Type B pancreatic cell (in vitro differentiated cells): ENCODE measurements around the gene SAE1. TPM values are rescaled to one million over a fixed set of nuclear protein-coding genes. Genes with fewer than 3 reads are reported as not detected.

Experiments
- DNase-seq: peaks from one replicate; pipeline ENCODE4 v3.0.0; 2021; ENCODE audit warnings: mixed read lengths; ENCODE audit not compliant: unreplicated experiment; ENCODE audit errors: extremely low spot score
- H3K27ac Mint-ChIP-seq: 2 replicates; pipeline ENCODE4 v1.8.0; 2021; ENCODE audit warnings: mild to moderate bottlenecking, mixed read lengths
- H3K27me3 Mint-ChIP-seq: 2 replicates; pipeline ENCODE4 v1.8.0; 2021; ENCODE audit warnings: mixed read lengths
- H3K36me3 Mint-ChIP-seq: 2 replicates; pipeline ENCODE4 v1.8.0; 2021; ENCODE audit warnings: mixed read lengths
- H3K4me1 Mint-ChIP-seq: one replicate; pipeline ENCODE4 v1.8.0; 2021; ENCODE audit warnings: mixed read lengths; ENCODE audit not compliant: unreplicated experiment
- H3K4me3 Mint-ChIP-seq: 2 replicates; pipeline ENCODE4 v1.8.0; 2021; ENCODE audit warnings: mild to moderate bottlenecking, mixed read lengths
- H3K9me3 Mint-ChIP-seq: 2 replicates; pipeline ENCODE4 v1.8.0; 2021; ENCODE audit warnings: mixed read lengths
- CTCF ChIP-seq: fragments of 200-600 bp; sonication (generic); conservative IDR thresholded peaks from 2 replicates; pipeline ENCODE4 v1.5.0; 2021; ENCODE audit warnings: antibody characterized with exemption, mild to moderate bottlenecking
- total RNA-seq: library from RNA; stranded (reverse); gene quantifications from 2 replicates; pipeline ENCODE4 v1.2.1, GENCODE V29; 2021; ENCODE audit warnings: low replicate concordance

SAE1 gene
- total RNA-seq, 1 donor from 2014 or later: 155 TPM

GRCh38 chr19:47113850-47114651 is 16.6 kb upstream of the SAE1 start:
- peaks cover 18% of the 10 kb centered on the region for H3K36me3 Mint-ChIP-seq
- no peaks in the 10 kb centered on the region for H3K9me3 Mint-ChIP-seq
- H3K4me3 Mint-ChIP-seq: peak overlapping the region; percentile 95
- peaks cover 6% of the 10 kb centered on the region for H3K27me3 Mint-ChIP-seq
- H3K27ac Mint-ChIP-seq: peak overlapping the region; percentile 100
- peaks cover 23% of the 10 kb centered on the region for H3K4me1 Mint-ChIP-seq
- no peak for DNase-seq
- no peak for TF ChIP-seq CTCF

GRCh38 chr19:47120470-47121067 is 10.1 kb upstream of the SAE1 start:
- TF ChIP-seq CTCF: no peak
- H3K27ac Mint-ChIP-seq: no peak overlapping the region
- no peak for DNase-seq
- no peak overlapping the region for H3K4me3 Mint-ChIP-seq
- peaks cover 9% of the 10 kb centered on the region for H3K4me1 Mint-ChIP-seq
- H3K36me3 Mint-ChIP-seq: no peaks in the 10 kb centered on the region
- H3K27me3 Mint-ChIP-seq: no peaks in the 10 kb centered on the region
- no peaks in the 10 kb centered on the region for H3K9me3 Mint-ChIP-seq

- no peak for DNase-seq
- Mint-ChIP-seq H3K9me3 (no peaks in the 10 kb centered on the region), H3K4me1 (peaks cover 9% of the 10 kb centered on the region), H3K36me3 (no peaks in the 10 kb centered on the region), H3K27me3 (no peaks in the 10 kb centered on the region), H3K4me3 (no peak overlapping the region), H3K27ac (peak overlapping the region; percentile 73)
- TF ChIP-seq CTCF: no peak
Measured at GRCh38 chr19:47122359-47123335, 8.0 kb upstream of the SAE1 start.

GRCh38 chr19:47123406-47123805 is 7.2 kb upstream of the SAE1 start:
- Mint-ChIP-seq H3K27me3 (no peaks in the 10 kb centered on the region), H3K4me3 (no peak overlapping the region), H3K4me1 (peaks cover 9% of the 10 kb centered on the region), H3K36me3 (no peaks in the 10 kb centered on the region), H3K9me3 (no peaks in the 10 kb centered on the region), H3K27ac (no peak overlapping the region)
- no peak for DNase-seq
- no peak for TF ChIP-seq CTCF

- H3K4me1 Mint-ChIP-seq: peaks cover 9% of the 10 kb centered on the region
- no peaks in the 10 kb centered on the region for H3K27me3 Mint-ChIP-seq
- peak; percentile 88 for TF ChIP-seq CTCF
- no peak overlapping the region for H3K4me3 Mint-ChIP-seq
- H3K36me3 Mint-ChIP-seq: no peaks in the 10 kb centered on the region
- DNase-seq: no peak
- H3K27ac Mint-ChIP-seq: peak overlapping the region; percentile 62
- no peaks in the 10 kb centered on the region for H3K9me3 Mint-ChIP-seq
Measured at GRCh38 chr19:47124937-47125668, 5.5 kb upstream of the SAE1 start.
